Right lobe of liver (tissue), 6 donors: ENCODE measurements around the gene TTC28. TPM values are rescaled to one million over a fixed set of nuclear protein-coding genes. Genes with fewer than 3 reads are reported as not detected.

ENCODE experiments used
- ATAC-seq, 4 donors: fragments of 200-7000 bp; cut with Tn5 transposase; one replicate each; pipeline ENCODE4 v1.9.1; 2020; ENCODE audit warnings: mild to moderate bottlenecking in 4 of 4, moderate library complexity in 4 of 4
- DNase-seq, 3 donors: peaks; one replicate each; pipeline ENCODE4 v3.0.0-alpha.2; 2020
- H3K27ac ChIP-seq, 3 donors: fragments of 200-600 bp; one replicate each; pipeline ENCODE4 v1.8.0; 2022
- H3K27me3 ChIP-seq, 2 donors: fragments of 200-600 bp; one replicate each; pipeline ENCODE4 v1.8.0; 2022
- H3K36me3 ChIP-seq, 4 donors: fragments of 200-600 bp; sonication (generic) in 1 of 4; one replicate each; pipeline versions ENCODE4 v1.5.1 to v1.8.0; 2017 to 2022; ENCODE audit warnings: control low read depth in 1 of 4
- H3K4me1 ChIP-seq, 4 donors: fragments of 200-600 bp; sonication (generic) in 1 of 4; one replicate each; pipeline versions ENCODE4 v1.5.1 to v1.8.0; 2017 to 2022; ENCODE audit warnings: control low read depth in 1 of 4
- H3K4me3 ChIP-seq, 3 donors: fragments of 200-600 bp; one replicate each; pipeline ENCODE4 v1.8.0; 2022
- H3K9me3 ChIP-seq, 4 donors: fragments of 200-600 bp; sonication (generic) in 1 of 4; one replicate each; pipeline versions ENCODE4 v1.5.1 to v1.8.0; 2017 to 2022; ENCODE audit warnings: control low read depth in 1 of 4
- CTCF ChIP-seq, 4 donors: fragments of 200-600 bp in 3 of 4; fragments of 450-650 bp in 1 of 4; IDR thresholded peaks; one replicate each; pipeline versions ENCODE4 v1.5.1 to v1.8.0; 2016 to 2022; ENCODE audit warnings: antibody characterized with exemption in 4 of 4, mild to moderate bottlenecking in 2 of 4
- POLR2A ChIP-seq: fragments of 450-650 bp; IDR thresholded peaks from one replicate; pipeline ENCODE4 v1.6.1; 2017; ENCODE audit warnings: antibody characterized with exemption, mild to moderate bottlenecking
- WGBS: methylation state at CpG from one replicate; pipeline ENCODE4 v1.1.6; 2018; ENCODE audit warnings: low coverage, low lambda C conversion rate; ENCODE audit not compliant: insufficient coverage; ENCODE audit errors: missing lambda C conversion rate; 5-methylcytosine and 5-hydroxymethylcytosine counted together
- intact Hi-C, 2 donors: fragments of 100-400 bp; cut with DNase I; formaldehyde crosslinking; loops; one replicate each; pipeline versions ENCODE4 v1.11.2 to v1.14.1; 2022
- total RNA-seq, 6 experiments: library from RNA; depleted of rRNA in 2 of 6; stranded (reverse); fragments of >200 nt in 2 of 6; fragmentation: NEBNext Ultra II Directional in 3 of 6; extraction: Animal tissue kit (Norgen Biotek cat#: 25700) in 3 of 6; gene quantifications; one replicate each; pipeline versions ENCODE4 v1.1.0 to v1.2.4, GENCODE V29; 2016 to 2023
- donor health status: DM: no; HTN: yes; CAD: no.
- donor health status: DM: no; HTN: no; CAD: no.
- donor health status: DM: no; HTN: no; CAD: no.
- donor health status: DM: no; HTN: yes; CAD: no.
- donor health status: DM: no; HTN: yes; CAD: no.

TTC28 gene
- total RNA-seq, 6 experiments from 2014 or later: 9.4 to 38.3 (median 15.0) TPM

GRCh38 chr22:28058036-28058435, 621.6 kb downstream of the TTC28 start:
- no peaks in the 10 kb centered on the region for H3K9me3 ChIP-seq
- H3K4me1 ChIP-seq: no peaks in the 10 kb centered on the region
- ATAC-seq (no peak), DNase-seq (no peak)
- no peak for TF ChIP-seq CTCF (IDR thresholded peaks at IDR 0.05)
- no peak for TF ChIP-seq POLR2A
- no peak overlapping the region for H3K4me3 ChIP-seq
- intact Hi-C loops: no loop called here
- no peaks in the 10 kb centered on the region for H3K36me3 ChIP-seq
- 95% methylated on average over 2 of the region's 2 CpGs for WGBS
- no peaks in the 10 kb centered on the region for H3K27me3 ChIP-seq
- H3K27ac ChIP-seq: no peak overlapping the region

- Histone ChIP-seq H3K4me3 (no peak overlapping the region), H3K27me3 (no peaks in the 10 kb centered on the region), H3K9me3 (no peaks in the 10 kb centered on the region), H3K4me1 (no peaks in the 10 kb centered on the region), H3K27ac (no peak overlapping the region), H3K36me3 (no peaks in the 10 kb centered on the region)
- ATAC-seq (no peak), DNase-seq (no peak)
- no peak for TF ChIP-seq POLR2A
- no peak for TF ChIP-seq CTCF (IDR thresholded peaks at IDR 0.05)
- WGBS: 100% methylated on average over 1 of the region's 1 CpG
- intact Hi-C loops: no loop called here
Measured at GRCh38 chr22:28054819-28055208, 624.8 kb downstream of the TTC28 start.

- Histone ChIP-seq H3K9me3 (no peaks in the 10 kb centered on the region), H3K27me3 (no peaks in the 10 kb centered on the region), H3K36me3 (no peaks in the 10 kb centered on the region), H3K27ac (no peak overlapping the region), H3K4me1 (no peaks in the 10 kb centered on the region), H3K4me3 (no peak overlapping the region)
- TF ChIP-seq POLR2A (no peak), CTCF (IDR thresholded peaks at IDR 0.05) (no peak)
- no peak for ATAC-seq
- no peak for DNase-seq
- 73% methylated on average over 5 of the region's 6 CpGs for WGBS
- intact Hi-C loops: no loop called here
Measured at GRCh38 chr22:28053896-28054818, 625.5 kb downstream of the TTC28 start.

- ATAC-seq (no peak), DNase-seq (no peak)
- intact Hi-C loops: no loop called here
- no peaks in the 10 kb centered on the region for H3K4me1 ChIP-seq
- no peak overlapping the region for H3K4me3 ChIP-seq
- no peaks in the 10 kb centered on the region for H3K27me3 ChIP-seq
- H3K9me3 ChIP-seq: no peaks in the 10 kb centered on the region
- TF ChIP-seq POLR2A (no peak), CTCF (IDR thresholded peaks at IDR 0.05) (no peak)
- H3K36me3 ChIP-seq: no peaks in the 10 kb centered on the region
- no peak overlapping the region for H3K27ac ChIP-seq
- WGBS: 70% methylated on average over 8 of the region's 9 CpGs
Measured at GRCh38 chr22:28052825-28053269, 626.8 kb downstream of the TTC28 start.
